ENCODE data around the gene MUS81.

DNA sequence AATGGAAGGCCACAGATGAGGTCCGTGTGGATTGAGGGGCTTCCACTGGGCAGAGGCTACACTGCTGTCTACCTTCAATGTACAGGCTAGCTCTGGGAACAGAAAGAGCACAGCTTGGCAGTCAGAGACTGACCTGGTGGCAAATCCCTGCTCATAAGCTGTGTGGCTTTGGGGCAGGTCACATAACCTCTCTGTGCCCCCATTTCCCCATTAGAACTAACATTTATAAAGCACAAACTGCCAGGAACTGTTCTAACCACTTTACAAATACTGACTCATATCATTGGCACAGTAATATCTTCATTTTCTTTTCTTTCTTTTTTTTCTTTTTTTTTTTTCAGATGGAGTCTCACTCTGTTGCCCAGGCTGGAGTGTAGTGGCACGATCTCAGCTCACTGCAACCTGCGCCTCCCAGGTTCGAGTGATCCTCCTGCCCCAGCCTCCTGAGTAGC, 36.8 kb downstream of the MUS81 start:
- TF ChIP-seq, protein P1, sequence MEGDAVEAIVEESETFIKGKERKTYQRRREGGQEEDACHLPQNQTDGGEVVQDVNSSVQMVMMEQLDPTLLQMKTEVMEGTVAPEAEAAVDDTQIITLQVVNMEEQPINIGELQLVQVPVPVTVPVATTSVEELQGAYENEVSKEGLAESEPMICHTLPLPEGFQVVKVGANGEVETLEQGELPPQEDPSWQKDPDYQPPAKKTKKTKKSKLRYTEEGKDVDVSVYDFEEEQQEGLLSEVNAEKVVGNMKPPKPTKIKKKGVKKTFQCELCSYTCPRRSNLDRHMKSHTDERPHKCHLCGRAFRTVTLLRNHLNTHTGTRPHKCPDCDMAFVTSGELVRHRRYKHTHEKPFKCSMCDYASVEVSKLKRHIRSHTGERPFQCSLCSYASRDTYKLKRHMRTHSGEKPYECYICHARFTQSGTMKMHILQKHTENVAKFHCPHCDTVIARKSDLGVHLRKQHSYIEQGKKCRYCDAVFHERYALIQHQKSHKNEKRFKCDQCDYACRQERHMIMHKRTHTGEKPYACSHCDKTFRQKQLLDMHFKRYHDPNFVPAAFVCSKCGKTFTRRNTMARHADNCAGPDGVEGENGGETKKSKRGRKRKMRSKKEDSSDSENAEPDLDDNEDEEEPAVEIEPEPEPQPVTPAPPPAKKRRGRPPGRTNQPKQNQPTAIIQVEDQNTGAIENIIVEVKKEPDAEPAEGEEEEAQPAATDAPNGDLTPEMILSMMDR (IDR thresholded peaks at IDR 0.05), result no peak
- TF ChIP-seq POLR2AphosphoS5 (IDR thresholded peaks at IDR 0.05), result no peak
